Cardiac septum (tissue), 1 donor: ENCODE data around the gene ATP8A2. TPM values are rescaled to one million over a fixed set of nuclear protein-coding genes. Genes with fewer than 3 reads are reported as not detected.
"Not testable (repeated sequence)": the region's sequence is repeated elsewhere in the genome, so short reads cannot be mapped to it uniquely, and the experiment has no call there.

ENCODE experiments used
- DNase-seq: peaks from one replicate; pipeline ENCODE4 v3.0.0-alpha.2; 2020; ENCODE audit warnings: low spot score
- intact Hi-C: fragments of 100-400 bp; cut with DNase I; formaldehyde crosslinking; loops from one replicate; pipeline ENCODE4 v1.14.0; 2022
- long read RNA-seq: library from polyadenylated mRNA; unstranded; transcript quantifications from one replicate; pipeline ENCODE4 v2.0.0, GENCODE V29; 2021
- total RNA-seq: library from RNA; stranded (reverse); fragmentation: NEBNext Ultra II Directional; extraction: Animal tissue kit (Norgen Biotek cat#: 25700); gene quantifications from one replicate; pipeline ENCODE4 v1.2.1, GENCODE V29; 2021
- donor health status: DM: no; HTN: no; CAD: no.

ATP8A2 gene
- 0.08 TPM for total RNA-seq
- long read RNA-seq, partial matches to known transcripts: 0 of 1 reads
- long read RNA-seq, other reads (novel, unspliced or antisense): 1 of 1 reads

DNA sequence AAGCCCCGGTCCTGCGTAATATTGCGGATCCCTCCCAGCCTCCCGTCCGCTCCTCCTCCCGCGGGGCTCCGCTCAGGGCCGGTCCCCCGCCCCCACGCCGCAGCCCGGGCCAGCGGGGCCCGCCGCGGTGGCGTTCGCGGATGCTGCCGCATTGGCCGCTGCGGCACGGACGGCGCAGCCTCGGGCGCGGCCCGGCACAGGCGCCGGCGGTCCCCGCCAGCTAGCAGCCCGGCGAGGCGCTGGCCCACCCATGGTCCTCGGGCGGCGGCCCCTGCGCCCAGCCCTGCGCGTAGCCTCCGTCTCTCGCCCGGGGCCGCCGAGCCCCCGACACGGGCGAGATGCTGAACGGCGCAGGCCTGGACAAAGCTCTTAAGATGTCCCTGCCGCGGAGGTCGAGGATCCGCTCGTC is at the start of gene ATP8A2:
Gene ATP8A2 (plus strand): TSS at position 100 of the 409 bp plus-strand sequence. CDS start 239 bp downstream, at position 339.
- no peak for DNase-seq
- intact Hi-C loops: no loop called here

DNA sequence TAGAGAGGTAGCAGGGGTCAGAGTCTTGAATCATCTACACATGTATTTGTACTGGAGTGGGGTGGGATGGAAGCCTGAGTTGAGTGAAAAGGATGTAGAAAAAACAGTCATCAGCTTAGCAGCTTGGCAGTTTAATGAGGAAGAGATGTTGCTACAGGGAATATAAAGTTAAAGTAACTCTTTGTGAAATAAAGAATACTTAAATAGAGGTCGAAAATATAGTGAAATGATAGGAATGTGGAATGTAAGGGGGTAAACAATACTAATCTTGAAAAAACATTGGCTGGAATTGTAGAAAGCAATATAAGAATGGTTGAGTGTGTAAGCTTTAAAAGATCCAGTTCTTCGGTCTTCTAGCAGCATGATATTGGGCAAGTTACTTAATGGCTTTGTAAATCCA is 47.7 kb upstream of the ATP8A2 start:
- intact Hi-C loops: no loop called here

DNA sequence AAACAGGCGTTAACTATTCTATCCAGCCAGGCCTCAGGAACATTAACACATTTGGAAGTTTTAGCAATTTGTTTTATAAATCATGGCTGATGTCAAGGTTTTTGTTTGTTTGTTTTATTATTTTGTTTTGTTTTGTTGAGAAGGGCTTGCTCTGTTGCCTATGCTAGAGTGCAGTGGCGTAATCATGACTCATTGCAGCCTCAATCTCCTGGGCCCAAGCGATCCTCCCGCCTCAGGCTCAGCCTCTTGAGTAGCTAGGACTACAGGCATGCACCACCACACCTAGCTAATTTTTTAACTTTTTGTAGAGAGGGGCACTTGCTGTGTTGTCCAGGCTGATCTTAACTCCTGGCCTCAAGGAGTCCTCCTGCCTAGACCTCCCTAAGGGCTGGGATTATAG is 42.1 kb upstream of the ATP8A2 start:
- intact Hi-C loops: no loop called here

More for the DNA sequence above, 47.7 kb upstream of the ATP8A2 start:
- DNase-seq: no peak

GRCh38 chr13:25330541-25330940 is 41.2 kb upstream of the ATP8A2 start:
- intact Hi-C loops: no loop called here
- no peak for DNase-seq

More for the DNA sequence above, 42.1 kb upstream of the ATP8A2 start:
- no peak for DNase-seq

- intact Hi-C loops: no loop called here
- DNase-seq: no peak
Measured at GRCh38 chr13:25335856-25336255, 35.9 kb upstream of the ATP8A2 start.

DNA sequence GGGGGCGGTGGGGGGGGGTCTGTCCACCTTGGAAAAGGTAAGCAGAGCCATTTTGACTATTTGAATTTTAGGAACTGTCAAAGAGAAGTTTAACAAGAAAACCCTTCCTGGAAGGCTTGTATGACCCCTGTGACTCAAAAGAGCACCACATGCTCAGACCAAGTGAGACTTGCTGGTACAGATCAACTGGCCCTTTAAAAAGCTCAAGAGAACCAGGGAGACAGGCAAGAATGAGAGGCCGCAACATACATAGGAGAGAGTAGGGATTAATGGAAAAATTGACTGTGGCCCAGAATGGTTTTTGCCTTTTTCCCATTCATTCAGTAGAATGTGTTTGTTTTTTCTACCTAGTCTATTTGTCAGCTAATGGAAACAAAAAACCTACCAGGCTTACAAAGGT is 26.2 kb upstream of the ATP8A2 start:
- intact Hi-C loops: no loop called here
- no peak for DNase-seq

- DNase-seq: no peak
- intact Hi-C loops: no loop called here
Measured at GRCh38 chr13:25347151-25347550, 24.6 kb upstream of the ATP8A2 start.

DNA sequence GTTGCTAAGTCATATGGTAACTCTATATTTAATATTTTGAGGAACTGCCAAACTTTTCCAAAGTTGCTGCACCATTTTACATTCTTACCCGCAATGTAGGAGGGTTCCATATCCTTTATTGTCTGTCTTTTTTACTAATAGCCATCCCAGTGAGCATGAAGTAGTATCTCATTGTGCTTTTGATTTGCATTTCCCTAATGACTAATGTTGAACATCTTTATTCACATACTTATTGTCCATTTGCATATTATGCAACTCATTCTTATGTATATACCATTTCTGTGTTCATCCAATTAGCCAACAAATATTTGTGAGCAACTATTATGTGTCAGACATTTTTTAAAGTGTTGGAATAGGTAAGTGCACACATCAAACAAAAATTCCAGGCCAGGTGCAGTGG is 20.4 kb upstream of the ATP8A2 start:
- DNase-seq: no peak
- intact Hi-C loops: no loop called here

DNA sequence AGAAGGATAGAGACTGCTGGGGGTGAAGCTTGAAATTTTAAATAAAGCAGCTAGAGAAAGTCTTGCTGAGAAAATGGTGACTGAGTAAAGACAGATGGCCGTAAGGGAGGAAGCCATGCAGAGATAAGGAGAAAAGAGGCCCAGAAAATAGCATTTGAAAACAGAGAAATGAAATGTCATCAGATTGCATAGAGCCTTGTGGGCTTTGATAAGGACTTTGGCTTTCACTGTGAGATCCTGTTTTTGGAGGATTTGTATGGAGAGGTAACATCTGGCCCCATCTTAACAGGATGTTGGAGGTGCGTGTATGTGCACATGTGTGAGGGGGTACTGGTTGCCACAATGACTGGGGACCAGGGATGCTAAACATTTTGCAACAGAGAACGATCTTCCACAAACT is 19.5 kb upstream of the ATP8A2 start:
- DNase-seq: no peak
- intact Hi-C loops: no loop called here

DNA sequence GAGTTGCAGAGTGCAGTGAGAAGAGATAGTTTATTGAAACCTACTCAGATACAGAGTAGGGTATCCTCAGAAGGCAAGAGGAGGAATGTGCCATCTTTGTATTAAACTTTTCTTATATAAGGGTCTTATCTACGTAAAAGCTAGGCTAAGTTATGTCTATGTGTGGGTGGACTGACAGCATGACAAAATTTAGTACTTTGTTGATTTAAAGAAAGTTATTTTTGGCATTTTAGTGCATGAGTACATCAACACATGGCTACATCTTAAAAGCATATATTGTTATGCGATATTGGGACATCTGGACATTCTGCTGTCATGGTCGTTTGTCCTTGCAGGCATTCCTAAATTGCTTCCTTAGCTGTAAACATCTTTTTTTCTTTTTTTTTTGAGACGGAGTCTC is 19.0 kb upstream of the ATP8A2 start:
- intact Hi-C loops: no loop called here

DNA sequence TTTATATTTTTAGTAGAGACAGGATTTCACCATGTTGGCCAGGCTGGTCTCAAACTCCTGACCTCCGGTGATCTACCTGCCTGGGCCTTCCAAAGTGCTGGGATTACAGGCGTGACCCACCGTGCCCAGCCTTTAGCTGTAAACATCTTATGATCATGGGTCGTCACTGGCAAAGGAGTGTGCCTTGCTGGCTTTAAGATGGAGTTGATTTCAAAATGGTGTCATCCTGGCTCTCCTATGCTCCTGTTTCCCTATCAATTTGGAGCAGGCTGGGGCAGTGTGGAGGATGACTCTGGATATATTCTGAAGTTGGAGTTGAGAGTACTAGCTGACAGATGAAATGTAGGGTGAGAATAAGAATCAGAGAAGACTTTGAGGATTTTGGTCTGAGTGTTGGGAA is 18.4 kb upstream of the ATP8A2 start:
- intact Hi-C loops: no loop called here
- DNase-seq: no peak

More for the DNA sequence above, 19.0 kb upstream of the ATP8A2 start:
- DNase-seq: no peak

GRCh38 chr13:25354377-25354776 is 17.4 kb upstream of the ATP8A2 start:
- intact Hi-C loops: no loop called here

DNA sequence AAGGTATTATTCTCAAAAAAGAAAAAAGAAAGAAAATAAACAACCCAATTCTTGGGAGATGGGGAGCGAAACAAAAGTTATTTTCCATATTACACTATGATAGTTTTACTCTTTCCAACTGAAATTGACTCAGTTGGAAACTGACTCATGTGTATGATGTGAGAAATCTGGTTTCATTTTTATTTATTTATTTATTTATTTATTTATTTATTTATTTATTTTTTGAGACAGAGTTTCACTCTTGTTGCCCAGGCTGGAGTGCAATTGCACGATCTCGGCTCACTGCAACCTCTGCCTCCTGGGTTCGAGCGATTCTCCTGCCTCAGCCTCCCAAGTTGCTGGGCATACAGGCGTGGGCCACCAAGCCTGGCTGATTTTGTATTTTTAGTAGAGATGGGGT is 11.3 kb upstream of the ATP8A2 start:
- DNase-seq, intact Hi-C loops: not testable (repeated sequence)

More at GRCh38 chr13:25354377-25354776, 17.4 kb upstream of the ATP8A2 start:
- DNase-seq: no peak

DNA sequence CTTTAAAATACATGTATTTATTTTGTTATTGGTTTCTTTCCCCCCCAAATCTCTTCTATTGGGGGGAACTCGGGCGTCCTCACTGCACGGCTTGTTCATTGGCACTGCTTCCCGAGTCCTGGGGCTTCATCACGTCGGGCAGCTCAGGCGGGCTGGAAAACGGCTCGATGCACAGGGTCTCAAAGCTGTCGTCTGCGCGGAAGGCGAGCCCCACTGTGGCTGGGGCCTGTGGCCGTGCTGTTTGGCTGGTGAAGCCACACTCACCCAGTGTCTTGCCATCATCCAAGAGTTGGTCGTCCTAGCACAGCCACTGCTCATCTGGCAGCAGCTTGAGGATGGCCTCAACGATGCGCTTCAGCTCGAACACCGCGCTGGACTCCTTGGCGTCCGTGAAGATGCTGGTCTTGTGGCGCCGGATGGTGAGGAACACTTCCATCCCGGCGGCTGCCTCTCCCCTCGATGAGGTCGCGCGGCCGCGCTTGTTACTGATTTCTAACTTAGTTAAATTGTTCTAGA is 6.0 kb upstream of the ATP8A2 start:
- DNase-seq: no peak
- intact Hi-C loops: no loop called here

- intact Hi-C loops: no loop called here
- no peak for DNase-seq
Measured at GRCh38 chr13:25371158-25371874, 458 bp upstream of the ATP8A2 start.

- DNase-seq: no peak
- intact Hi-C loops: no loop called here
Measured at GRCh38 chr13:25372284-25373081, 709 bp downstream of the ATP8A2 start.

DNA sequence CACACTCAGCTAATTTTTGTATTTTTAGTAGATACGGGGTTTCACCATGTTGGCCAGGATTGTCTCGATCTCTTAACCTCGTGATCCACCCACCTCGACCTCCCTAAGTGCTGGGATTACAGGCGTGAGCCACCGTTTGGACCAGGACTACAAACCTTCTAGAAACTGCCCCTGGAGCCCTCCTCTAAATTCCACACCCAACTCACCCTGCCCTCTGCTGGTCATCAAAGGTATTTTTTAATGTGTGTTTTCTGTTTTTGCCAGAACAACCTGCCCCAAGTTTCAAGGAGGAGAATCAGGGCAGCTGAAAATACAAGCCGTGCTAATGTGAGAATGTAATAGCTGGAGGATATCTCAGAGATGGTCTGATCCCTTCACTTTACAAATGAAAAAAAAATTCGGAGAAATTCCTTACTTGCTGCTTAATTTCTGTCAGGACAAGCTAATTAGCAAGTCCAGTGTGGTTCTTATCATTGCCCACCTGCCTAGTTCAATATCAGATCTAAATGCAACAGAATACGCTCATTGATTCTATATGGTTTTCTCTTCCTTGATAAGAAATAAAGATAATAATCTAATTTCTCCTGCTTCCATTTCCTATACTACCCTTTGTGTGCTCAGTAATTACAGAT is 4.1 kb downstream of the ATP8A2 start:
- DNase-seq: no peak
- intact Hi-C loops: loop anchor here (5.0 kb wide), 1 partner anchor 144 kb away; no protein-coding TSS in a partner anchor

GRCh38 chr13:25377244-25377962 is 5.6 kb downstream of the ATP8A2 start:
- intact Hi-C loops: loop anchor here (5.0 kb wide), 1 partner anchor 145 kb away; no protein-coding TSS in a partner anchor
- DNase-seq: no peak

GRCh38 chr13:25378528-25378927 is 6.8 kb downstream of the ATP8A2 start:
- intact Hi-C loops: loop anchor here (5.0 kb wide), 1 partner anchor 146 kb away; no protein-coding TSS in a partner anchor
- DNase-seq: no peak
